Transverse colon (tissue), 4 donors: ENCODE measurements around the gene TMEM108. TPM values are rescaled to one million over a fixed set of nuclear protein-coding genes. Genes with fewer than 3 reads are reported as not detected.

ENCODE experiments used
- DNase-seq: peaks from one replicate; pipeline ENCODE4 v3.0.0-alpha.2; 2019
- H3K27ac ChIP-seq, 4 donors: fragments of 200-600 bp; sonication (generic); 2 replicates each; pipeline ENCODE4 v1.5.1; 2016 to 2018; ENCODE audit warnings: inconsistent platforms in 4 of 4
- H3K27me3 ChIP-seq: fragments of 200-600 bp; sonication (generic); 2 replicates; pipeline ENCODE4 v1.5.1; 2017; ENCODE audit warnings: inconsistent platforms
- H3K36me3 ChIP-seq, 4 donors: fragments of 200-600 bp; sonication (generic); 2 replicates each; pipeline ENCODE4 v1.5.1; 2017 to 2019; ENCODE audit warnings: inconsistent platforms in 4 of 4
- H3K4me1 ChIP-seq, 4 donors: fragments of 200-600 bp; sonication (generic); 2 replicates each; pipeline ENCODE4 v1.5.1; 2017 to 2020; ENCODE audit warnings: inconsistent platforms in 4 of 4
- H3K4me3 ChIP-seq, 4 donors: fragments of 200-600 bp; sonication (generic); 1 replicate in 1 of 4; 2 replicates in 3 of 4; pipeline versions ENCODE4 v1.5.1 to v1.6.1; 2017 to 2019; ENCODE audit warnings: inconsistent platforms in 4 of 4
- H3K9me3 ChIP-seq, 2 donors: fragments of 200-600 bp; sonication (generic); 2 replicates each; pipeline ENCODE4 v1.5.1; 2017 to 2019; ENCODE audit warnings: inconsistent platforms in 2 of 2
- EP300 ChIP-seq: sonication (generic); formaldehyde crosslinking; IDR thresholded peaks from one replicate; pipeline ENCODE4 v1.6.1; 2017; ENCODE audit warnings: antibody characterized with exemption, low read depth
- POLR2A ChIP-seq: fragments of 450-650 bp; IDR thresholded peaks from one replicate; pipeline ENCODE4 v1.6.1; 2016; ENCODE audit warnings: antibody characterized with exemption, mild to moderate bottlenecking, moderate library complexity
- POLR2AphosphoS5 ChIP-seq, 3 donors: sonication (generic); formaldehyde crosslinking; IDR thresholded peaks; one replicate each; pipeline ENCODE4 v1.6.1; 2016; ENCODE audit warnings: antibody characterized with exemption in 3 of 3
- WGBS, 2 donors: methylation state at CpG; one replicate each; pipeline ENCODE4 v1.1.5; 2018; ENCODE audit warnings: low coverage in 1 of 2; 5-methylcytosine and 5-hydroxymethylcytosine counted together
- in situ Hi-C, 4 donors: fragments of 200-750 bp; cut with MboI; loops; one replicate each; pipeline versions ENCODE4 v1.15.0 to v1.15.1; 2017; ENCODE audit warnings: low sequenced_read_pairs in 3 of 4, low pct_ligation_motif_present in 1 of 4, low pct_unique_long_range_greater_than_20kb in 1 of 4
- intact Hi-C: fragments of 100-400 bp; cut with DNase I; formaldehyde crosslinking; loops from one replicate; pipeline ENCODE4 v1.15.1; 2023; ENCODE audit warnings: low total_unique reads
- total RNA-seq, 4 donors: library from RNA; depleted of rRNA; stranded (reverse); fragments of >200 nt; gene quantifications; one replicate each; pipeline ENCODE4 v1.1.0, GENCODE V29; 2016
- TF ChIP-seq, protein P1 (sequence below), 5 experiments: fragments of 200-600 bp in 3 of 5; fragments of 450-650 bp in 2 of 5; sonication (generic) in 3 of 5; IDR thresholded peaks; 1 replicate in 2 of 5; 2 replicates in 3 of 5; pipeline ENCODE4 v1.5.1; 2016 to 2017; ENCODE audit warnings: antibody characterized with exemption in 5 of 5, inconsistent platforms in 3 of 5, mild to moderate bottlenecking in 2 of 5, moderate library complexity in 1 of 5

TMEM108 gene
- total RNA-seq, 4 donors from 2014 or later = 0.14 to 1.4 (median 0.80) TPM; not detected in 1

DNA sequence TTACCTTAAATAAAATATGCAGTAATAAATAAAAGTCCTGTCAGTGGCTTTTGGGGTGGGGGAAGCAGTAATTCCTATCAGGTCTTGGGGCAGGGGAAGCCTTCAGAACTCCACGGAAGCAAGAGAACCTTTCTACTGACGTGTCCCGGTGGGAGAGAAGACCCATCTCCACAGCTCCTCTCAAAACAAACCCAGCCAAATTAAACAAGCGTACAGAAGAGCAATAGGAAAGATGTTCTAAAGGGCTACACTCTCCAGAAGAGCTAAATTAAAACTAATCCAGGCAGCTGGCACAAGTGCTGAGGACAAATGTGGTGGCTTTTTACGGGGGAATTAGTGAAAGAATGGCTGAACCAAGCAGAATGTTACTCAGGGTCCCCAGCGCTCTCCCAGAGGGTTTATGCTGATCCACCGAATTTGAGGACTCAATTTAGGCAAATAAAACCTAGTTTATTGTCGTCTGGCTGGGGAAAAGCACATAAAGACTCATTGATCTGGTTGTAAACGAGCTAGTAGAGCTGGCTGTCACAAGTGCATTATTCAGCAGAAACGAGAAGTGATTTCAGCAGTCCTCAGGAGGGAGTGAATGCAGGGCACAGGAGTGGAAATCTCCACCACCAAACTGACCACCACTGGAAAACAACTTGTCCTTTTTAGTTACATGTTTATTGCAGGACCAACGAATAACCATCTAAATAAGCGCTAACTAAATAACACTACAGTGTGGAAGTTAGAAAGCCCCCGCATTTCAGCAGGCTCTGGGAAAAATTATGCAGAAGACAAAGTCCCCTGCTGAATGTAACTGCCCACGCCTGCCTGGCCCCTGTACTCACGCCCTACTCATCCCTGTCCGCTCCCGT is 375.2 kb downstream of the TMEM108 start:
- H3K9me3 ChIP-seq = no peaks in the 10 kb centered on the region
- peak overlapping the region in 1 of 4 donors; percentile 8 for H3K4me3 ChIP-seq
- no peaks in the 10 kb centered on the region for H3K36me3 ChIP-seq
- intact Hi-C loops = loop anchor here (10.0 kb wide), 1 partner anchor 689 kb away; the partner anchor contains the start of gene NPHP3
- peaks cover 18% of the 10 kb centered on the region for H3K27me3 ChIP-seq
- in situ Hi-C loops = no loop called here
- 12 to 14% methylated on average over 14 to 17 of the region's 17 CpGs for WGBS, 2 donors
- peaks cover 0 to 15% (median 1%) of the 10 kb centered on the region in 4 donors for H3K4me1 ChIP-seq
- peak overlapping the region in 2 of 4 donors; percentile 21 to 24 for H3K27ac ChIP-seq
- no peak for DNase-seq
- no peak for TF ChIP-seq POLR2A
- TF ChIP-seq, protein P1, sequence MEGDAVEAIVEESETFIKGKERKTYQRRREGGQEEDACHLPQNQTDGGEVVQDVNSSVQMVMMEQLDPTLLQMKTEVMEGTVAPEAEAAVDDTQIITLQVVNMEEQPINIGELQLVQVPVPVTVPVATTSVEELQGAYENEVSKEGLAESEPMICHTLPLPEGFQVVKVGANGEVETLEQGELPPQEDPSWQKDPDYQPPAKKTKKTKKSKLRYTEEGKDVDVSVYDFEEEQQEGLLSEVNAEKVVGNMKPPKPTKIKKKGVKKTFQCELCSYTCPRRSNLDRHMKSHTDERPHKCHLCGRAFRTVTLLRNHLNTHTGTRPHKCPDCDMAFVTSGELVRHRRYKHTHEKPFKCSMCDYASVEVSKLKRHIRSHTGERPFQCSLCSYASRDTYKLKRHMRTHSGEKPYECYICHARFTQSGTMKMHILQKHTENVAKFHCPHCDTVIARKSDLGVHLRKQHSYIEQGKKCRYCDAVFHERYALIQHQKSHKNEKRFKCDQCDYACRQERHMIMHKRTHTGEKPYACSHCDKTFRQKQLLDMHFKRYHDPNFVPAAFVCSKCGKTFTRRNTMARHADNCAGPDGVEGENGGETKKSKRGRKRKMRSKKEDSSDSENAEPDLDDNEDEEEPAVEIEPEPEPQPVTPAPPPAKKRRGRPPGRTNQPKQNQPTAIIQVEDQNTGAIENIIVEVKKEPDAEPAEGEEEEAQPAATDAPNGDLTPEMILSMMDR (IDR thresholded peaks at IDR 0.05) = no peak
- no peak for TF ChIP-seq POLR2AphosphoS5 (IDR thresholded peaks at IDR 0.05)
- TF ChIP-seq EP300 = no peak

GRCh38 chr3:133414021-133414392 is 375.8 kb downstream of the TMEM108 start:
- 14 to 57% methylated on average over 1 to 3 of the region's 4 CpGs for WGBS, 2 donors
- in situ Hi-C loops = no loop called here
- TF ChIP-seq POLR2A (no peak), POLR2AphosphoS5 (IDR thresholded peaks at IDR 0.05) (no peak), EP300 (no peak)
- TF ChIP-seq, protein P1 (IDR thresholded peaks at IDR 0.05) = no peak
- intact Hi-C loops = loop anchor here (10.0 kb wide), 1 partner anchor 689 kb away; the partner anchor contains the start of gene NPHP3
- H3K27ac ChIP-seq = no peak overlapping the region
- no peaks in the 10 kb centered on the region for H3K36me3 ChIP-seq
- peaks cover 0 to 15% (median 1%) of the 10 kb centered on the region in 4 donors for H3K4me1 ChIP-seq
- no peaks in the 10 kb centered on the region for H3K9me3 ChIP-seq
- DNase-seq = no peak
- H3K4me3 ChIP-seq = no peak overlapping the region
- peaks cover 18% of the 10 kb centered on the region for H3K27me3 ChIP-seq

DNA sequence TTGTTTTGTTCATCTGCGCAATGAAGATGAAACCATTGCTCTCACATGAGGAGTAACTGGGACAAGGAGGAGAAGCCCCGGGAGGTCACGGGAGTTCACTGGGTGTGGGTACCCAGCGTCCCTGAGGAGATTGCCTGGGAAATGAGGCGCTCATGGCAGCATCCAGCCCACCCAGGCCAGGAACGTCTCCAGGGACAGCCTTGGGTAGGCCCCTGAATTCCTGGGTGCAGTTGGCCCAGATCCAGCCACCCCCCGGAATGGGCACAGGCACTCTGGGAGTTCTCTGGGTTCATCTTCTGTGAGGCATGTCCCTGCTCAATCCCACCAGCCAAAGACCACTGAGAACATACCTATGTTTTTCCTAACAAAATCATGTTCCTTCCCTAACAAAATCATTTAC is 380.2 kb downstream of the TMEM108 start:
- H3K36me3 ChIP-seq = no peaks in the 10 kb centered on the region
- H3K4me3 ChIP-seq = no peak overlapping the region
- 83% methylated on average over 7 of the region's 7 CpGs; no CpG with 5 or more reads in 1 of the 2 donors for WGBS, 2 donors
- no peaks in the 10 kb centered on the region for H3K9me3 ChIP-seq
- no peak for DNase-seq
- intact Hi-C loops = loop anchor here (10.0 kb wide), 1 partner anchor 694 kb away; the partner anchor contains the start of gene NPHP3
- H3K27me3 ChIP-seq = no peaks in the 10 kb centered on the region
- H3K4me1 ChIP-seq = peaks cover 0 to 5% (median 4%) of the 10 kb centered on the region in 4 donors
- in situ Hi-C loops = no loop called here
- H3K27ac ChIP-seq = no peak overlapping the region
- no peak for TF ChIP-seq POLR2AphosphoS5 (IDR thresholded peaks at IDR 0.05)
- TF ChIP-seq EP300 = no peak
- TF ChIP-seq, protein P1 (IDR thresholded peaks at IDR 0.05) = no peak
- no peak for TF ChIP-seq POLR2A

GRCh38 chr3:133419151-133419909 is 381.1 kb downstream of the TMEM108 start:
- 88 to 89% methylated on average over 4 to 15 of the region's 15 CpGs for WGBS, 2 donors
- intact Hi-C loops = loop anchor here (10.0 kb wide), 1 partner anchor 695 kb away; the partner anchor contains the start of gene NPHP3
- DNase-seq = no peak
- Histone ChIP-seq H3K27ac (no peak overlapping the region), H3K27me3 (no peaks in the 10 kb centered on the region), H3K4me3 (no peak overlapping the region), H3K36me3 (no peaks in the 10 kb centered on the region), H3K4me1 (peaks cover 0 to 5% (median 4%) of the 10 kb centered on the region in 4 donors), H3K9me3 (no peaks in the 10 kb centered on the region)
- TF ChIP-seq POLR2A = no peak
- TF ChIP-seq, protein P1 (IDR thresholded peaks at IDR 0.05) = no peak
- TF ChIP-seq POLR2AphosphoS5 (IDR thresholded peaks at IDR 0.05) = no peak
- TF ChIP-seq EP300 = no peak
- in situ Hi-C loops = no loop called here
